Fibroblast of peridontal ligament (primary cell): ENCODE results near the gene DCUN1D4.
"Not testable (repeated sequence)": the region's sequence is repeated elsewhere in the genome, so short reads cannot be mapped to it uniquely, and the experiment has no call there.

Experiments used
- DNase-seq: peaks from one replicate; pipeline ENCODE4 v3.0.0-alpha.2; 2010; ENCODE audit errors: extremely low read depth

Gene DCUN1D4

DNA sequence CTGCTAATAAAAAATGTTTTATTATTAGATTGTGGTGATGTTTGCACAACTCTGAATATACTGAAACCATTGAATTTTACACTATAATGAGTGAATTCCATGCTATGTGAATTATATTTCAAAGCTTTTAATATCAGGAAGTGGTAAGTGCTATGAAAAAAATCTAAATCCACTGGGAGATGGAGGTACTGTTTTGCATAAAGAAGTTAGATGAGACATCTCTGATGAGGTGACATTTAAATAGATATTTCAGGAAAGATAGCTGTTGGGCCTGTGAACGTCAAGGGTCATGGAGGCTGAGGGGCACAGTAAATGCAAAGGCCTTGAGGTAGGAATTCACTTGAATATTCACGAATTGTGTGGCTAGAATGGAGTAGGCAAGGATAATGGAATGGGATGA lies 12.3 kb downstream of the DCUN1D4 start:
- no peak for DNase-seq

DNA sequence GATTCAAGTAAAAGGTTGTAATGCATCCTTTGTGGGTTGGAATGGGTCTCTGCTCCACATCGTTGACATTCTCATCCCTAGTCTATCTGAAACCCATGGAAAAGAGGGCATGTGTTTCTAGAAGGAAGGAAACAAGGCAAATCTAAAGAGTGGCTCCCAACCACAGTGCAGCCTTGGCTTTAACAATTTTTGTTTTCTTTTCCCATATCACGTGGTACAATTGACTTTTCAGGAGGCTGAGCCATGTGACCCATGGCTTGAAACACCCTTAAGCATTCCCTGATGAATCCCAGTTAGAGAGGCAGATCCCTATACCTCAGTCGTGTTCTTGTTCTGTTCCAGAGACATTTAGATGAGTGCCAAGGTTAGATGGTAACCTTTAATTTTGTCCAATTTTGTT lies 12.8 kb downstream of the DCUN1D4 start:
- DNase-seq: peak; percentile 58

DNA sequence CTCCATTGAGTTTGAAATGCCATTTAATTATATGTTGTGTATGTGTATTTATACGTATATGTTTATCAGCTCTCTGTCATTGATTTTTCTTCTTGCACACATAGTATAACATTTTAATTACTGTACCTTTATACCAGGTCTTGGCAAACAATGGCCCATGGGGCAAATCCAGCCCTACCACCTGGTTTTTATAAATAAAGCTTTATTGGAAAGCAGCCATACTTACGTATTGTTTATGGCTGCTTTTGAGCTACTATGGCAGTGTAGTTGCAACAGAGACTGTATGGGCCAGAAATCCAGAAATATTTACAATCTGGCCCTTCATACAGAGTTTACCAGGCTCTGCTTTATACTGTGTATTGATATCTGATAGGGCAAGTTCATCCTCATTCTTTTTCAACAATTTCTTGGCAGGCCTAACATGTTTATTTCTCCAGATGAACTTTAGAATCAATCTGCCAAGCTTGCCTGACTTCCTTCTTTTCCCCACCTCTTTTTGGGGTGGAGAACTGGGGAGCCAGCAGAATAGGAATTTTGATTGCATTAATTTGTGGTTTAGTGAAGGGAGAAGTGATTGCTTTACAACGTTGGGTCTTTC lies 15.8 kb downstream of the DCUN1D4 start:
- DNase-seq: peak; percentile 93

DNA sequence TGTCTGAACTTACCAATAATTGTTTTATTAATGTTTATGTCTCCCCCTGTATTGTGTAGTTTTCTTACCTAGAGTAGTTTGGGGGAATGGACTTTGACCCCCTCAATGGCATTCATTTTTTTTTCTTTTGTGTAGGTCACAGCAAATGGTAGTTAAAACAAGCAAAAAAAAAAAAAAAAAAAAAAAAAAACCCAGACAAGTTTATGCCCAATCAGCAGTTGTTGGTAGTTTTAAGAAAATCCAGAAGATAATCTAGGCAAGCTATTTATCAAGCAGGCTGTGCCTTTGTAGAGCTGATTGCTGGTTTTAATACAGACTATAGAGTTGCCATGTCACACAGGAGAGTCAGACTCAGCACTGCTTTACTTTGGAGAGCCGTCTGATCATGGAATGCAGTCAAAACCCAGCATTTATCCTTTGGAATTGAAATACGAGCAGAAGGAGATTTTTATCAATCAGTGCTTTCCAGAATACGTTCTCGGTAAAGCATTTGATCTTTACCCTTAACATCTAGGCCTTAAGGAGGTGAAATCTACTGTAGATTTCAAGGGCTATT lies 16.6 kb downstream of the DCUN1D4 start:
- DNase-seq: peak; percentile 52

DNA sequence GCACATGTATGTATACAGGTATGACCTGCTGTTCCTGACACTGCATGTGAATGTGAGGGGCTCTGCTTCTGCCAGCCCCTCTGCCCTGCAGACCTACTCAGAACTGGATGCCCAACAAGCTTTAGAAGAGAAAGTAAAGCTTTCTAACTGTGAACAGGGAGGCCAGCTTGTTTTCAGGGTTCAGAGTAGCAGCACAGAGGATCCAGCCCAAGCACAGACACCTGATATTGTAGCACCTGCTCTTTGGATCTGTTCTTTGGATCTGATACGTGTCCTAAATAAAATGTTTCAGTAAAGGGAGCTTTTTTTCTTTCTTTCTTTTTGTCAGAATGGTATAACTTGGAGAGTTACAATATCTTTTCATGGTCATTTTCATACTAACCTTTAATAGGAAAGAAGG lies 19.2 kb downstream of the DCUN1D4 start:
- DNase-seq: no peak

DNA sequence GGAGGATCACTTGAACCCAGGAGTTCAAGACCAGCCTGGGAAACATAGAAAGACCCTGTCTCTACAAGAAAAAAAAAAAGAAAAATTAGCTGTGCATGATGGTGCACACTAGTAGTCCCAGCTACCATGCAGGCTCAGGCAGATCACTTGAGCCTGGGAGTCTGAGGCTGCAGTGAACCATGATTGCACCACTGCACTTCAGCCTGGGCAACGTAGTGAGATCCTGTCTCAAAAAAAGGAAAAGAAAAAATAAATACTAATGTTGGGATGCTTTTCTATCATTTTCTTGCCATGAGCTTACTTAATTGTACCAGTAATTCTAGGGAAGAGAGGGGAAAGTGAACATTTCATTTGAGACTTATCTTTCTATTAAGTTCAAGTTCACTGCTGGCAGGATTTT lies 19.8 kb downstream of the DCUN1D4 start:
- no peak for DNase-seq

DNA sequence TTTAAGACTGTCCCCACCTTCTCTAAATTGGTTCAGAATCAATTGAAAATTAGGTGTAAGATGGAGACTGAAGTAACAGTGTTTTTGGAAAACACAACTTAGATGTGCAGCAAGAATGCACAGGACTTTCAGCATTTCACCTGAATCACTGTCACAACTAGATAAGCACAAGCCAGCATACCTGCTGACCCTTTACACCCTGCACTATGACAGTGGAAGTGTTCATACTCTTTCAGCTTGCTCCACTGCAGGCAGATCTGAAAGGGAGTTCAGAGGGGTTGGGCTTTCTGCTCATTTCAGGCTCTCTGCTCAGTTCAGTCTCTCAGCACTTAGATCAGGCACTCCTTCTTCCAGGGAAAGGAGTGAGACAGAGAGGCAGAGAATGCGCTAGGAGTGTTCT lies 22.8 kb downstream of the DCUN1D4 start:
- DNase-seq: no peak

DNA sequence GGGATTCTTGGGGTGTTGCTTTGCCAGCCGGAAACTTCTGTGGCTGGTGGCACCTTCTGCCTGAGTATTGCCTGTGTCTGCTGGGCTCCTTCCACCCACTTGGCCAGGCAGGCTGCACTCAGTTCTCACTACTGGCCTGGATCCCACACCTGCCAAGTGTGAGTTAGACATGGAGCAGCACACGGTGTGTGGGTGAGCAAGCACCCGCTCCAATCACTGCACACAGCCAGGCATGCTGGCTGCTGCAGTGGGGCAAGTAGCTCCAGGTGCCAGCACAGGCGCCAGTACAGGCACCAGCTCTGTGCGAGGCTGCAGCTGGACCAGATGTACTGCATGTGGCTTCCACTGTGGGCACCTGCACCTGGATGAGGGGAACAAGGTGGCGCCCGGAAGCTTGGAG lies 23.9 kb downstream of the DCUN1D4 start:
- DNase-seq: no peak

DNA sequence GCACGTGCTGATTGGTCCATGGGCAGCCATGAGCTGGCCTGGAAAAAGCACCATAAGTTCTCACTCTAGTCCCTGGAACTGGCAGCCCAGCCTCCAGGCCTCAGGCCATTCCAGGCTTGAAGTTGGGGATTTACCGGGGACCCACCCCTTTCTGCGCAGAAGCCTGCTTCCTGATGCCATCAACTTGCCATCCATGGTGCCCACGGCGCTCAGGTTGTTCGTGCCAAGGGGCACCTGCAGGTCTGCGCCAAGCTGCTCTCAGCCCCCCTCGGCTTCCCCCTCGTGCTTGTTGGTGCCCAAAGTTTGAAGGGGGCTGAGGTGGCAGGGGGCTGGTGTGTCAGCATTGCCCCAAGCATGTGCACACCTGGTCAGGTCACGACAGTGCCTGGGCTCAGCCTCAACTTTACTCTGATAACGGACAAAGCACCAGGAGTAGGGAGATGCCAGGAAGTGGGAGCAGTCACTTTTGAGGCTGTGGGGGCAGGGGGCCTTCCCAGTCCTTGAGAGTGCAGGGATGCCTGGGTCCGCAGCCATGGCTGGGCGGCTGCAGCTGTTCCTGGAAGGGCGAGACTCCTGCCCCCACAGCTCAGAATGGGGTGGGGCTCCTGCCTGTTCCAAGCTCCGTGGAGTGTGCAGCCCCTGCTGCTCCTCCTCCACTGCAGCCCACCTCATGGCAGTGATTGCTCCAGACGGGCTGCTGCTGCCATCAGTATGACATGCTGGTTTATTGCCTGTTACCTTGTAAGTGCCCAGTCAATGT lies 24.9 kb downstream of the DCUN1D4 start:
- DNase-seq: no peak

DNA sequence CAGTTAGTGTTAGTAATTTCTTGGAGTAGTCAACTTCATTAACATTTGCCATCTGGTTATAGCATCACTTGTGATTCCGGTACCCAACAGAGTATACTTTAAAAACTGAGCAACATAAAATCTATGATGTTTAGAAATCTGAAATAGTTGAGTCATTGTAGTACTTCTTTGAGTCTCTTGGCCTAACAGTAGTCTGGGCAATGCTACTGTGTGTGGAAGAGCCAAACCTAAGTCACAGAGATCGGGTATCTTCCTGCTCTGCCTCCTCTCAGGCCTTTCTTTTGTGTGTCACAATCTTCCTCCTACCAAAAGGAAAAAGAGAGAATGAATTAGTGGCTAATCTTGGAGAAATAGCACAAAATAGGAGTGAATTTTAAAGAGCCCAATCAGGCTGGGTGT lies 25.5 kb downstream of the DCUN1D4 start:
- peak; percentile 45 for DNase-seq

DNA sequence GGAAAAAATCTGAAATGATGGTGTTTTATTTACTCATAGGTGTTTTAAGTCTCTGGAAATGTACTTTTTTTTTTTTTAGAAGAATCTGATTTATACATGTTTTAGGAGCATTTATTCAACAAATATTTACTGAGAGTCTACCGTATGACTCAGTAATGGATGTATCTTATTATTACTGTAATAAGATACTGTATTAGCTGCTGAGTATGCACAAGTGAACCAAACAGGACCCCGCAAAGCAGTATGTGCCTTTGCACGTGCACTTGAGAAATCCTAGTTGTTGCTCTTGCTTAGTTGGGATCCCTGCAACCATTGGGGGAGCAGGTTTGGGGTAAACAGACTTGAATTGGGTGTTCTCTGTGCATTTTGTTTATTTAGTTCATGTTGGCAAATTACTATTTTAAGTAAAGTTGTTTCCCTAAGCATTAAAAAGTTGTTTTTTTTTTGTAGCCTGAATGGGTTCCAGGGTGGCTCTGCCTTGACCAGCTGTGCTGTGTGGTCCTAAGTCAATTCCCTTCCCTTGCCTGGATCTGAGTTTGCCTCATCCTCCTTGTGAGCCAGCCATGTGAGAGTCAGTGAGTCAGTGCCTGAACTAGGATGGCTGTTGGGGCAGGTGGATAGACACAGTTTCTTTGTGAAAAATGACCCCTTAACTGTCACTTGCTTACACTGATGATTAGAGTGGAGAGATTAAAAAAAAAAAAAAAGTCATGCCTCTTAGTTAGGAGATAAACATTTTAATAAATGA lies 27.7 kb downstream of the DCUN1D4 start:
- DNase-seq: no peak

DNA sequence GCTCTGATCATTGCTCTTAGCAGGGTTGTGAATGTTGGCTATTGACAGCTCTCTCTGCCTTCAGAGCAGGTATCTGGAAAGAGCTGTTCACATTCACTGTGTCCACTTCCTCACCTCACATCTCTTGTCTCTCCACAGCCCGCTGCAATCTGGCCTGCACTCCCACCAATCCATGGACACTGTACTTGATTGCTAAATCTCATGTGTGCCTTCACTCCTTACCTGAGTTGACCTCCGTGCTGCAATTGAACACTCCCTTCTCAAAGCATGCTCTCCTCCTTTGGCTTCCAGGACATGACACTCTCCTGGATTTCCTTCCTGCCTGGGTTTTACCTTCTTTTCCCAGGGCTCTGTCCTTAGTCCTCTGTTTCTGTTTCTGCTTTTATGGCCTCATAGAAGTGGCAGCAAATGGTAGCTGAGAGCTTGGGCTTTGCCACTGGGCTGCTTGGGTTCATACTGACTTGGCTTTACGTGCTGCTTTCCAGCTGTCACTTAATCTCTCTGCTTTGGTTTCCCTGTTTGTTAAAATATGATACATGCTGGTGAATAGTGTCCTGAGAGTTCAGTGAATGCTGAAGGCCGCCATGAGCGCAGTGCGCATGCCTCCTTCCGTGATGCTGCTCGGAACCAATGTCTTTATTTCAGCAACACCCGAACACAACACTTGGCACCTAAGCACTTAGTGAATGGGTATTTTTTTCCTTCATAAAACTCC lies 29.5 kb downstream of the DCUN1D4 start:
- DNase-seq: no peak

DNA sequence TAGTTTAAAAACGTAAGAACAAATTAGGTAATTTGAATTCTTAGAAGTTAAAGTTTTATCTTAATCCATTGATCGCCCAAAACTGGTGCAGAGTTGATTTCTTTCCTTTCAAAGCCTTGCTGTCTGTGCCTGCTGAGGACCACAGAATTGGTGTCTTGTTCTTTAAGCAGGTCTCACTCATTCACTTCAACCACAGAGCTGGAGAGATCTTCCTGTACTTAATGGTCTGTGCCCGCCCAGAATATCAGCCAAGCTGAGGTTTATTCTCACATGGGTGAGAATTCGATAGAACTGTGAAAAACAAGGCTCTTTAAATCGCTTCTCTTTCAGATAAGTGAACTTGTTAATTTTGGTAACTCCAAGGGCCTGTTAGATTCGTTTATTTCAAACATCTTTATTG lies 31.6 kb downstream of the DCUN1D4 start:
- no peak for DNase-seq

DNA sequence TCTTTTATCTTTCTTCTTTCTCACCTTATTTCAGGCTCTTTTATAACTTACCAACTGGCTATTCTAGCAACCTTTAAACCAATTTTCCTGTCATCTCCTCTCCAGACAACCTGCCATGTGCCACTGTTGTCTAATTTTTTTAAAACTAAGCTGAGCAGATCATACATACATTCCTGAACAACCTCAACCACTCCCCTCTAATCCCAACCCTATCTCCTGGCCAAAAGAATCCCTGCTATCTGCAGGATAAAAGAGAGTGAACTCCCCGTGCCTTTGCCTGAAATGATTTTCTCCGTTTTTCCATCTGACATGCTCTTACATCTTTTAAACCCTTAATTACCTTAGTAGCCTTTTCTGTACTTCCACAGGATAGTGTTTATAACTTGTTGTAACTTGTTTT lies 35.5 kb downstream of the DCUN1D4 start:
- no peak for DNase-seq

DNA sequence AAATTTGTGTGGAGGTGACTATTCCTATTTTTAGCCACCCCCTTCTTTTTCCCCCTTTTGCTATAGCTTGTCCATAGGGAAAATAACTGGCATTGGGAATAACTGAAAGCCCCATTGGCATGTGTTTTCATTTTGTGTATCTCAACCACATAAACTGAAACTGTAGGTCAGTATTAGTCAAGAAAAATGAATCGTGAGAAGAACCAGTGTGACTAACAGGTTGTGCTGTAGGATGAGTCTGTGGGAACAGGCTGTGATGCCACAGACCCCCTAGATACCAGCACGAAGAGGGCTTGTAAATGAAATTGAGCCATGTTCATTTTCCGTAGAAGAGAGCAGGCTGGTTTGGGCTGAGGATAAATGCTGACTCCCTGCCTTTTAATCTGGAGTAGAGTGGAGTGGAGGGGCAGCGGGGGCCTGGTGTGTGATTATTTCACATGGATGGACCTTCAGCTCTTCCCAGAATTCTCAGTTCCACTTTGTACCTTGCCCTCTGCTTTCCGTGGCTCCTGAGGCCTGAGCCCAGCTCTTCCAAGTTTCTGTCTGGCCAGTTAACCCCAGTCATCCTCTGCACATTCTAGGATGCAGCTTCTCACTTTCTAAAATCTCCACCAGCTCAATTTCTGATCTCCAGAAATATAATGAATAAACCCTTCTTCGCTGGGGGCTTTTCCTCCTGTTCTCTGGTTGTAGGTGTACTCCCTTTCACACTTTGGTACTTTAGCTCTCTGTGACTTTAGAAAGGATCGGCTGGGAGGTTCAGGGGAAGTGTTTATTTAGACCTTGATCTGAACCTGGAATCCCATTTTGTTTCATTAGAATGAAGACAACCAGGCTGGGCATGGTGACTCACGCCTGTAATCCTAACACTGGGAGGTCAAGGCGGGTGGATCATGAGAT lies 37.3 kb downstream of the DCUN1D4 start:
- peak; percentile 65 for DNase-seq

DNA sequence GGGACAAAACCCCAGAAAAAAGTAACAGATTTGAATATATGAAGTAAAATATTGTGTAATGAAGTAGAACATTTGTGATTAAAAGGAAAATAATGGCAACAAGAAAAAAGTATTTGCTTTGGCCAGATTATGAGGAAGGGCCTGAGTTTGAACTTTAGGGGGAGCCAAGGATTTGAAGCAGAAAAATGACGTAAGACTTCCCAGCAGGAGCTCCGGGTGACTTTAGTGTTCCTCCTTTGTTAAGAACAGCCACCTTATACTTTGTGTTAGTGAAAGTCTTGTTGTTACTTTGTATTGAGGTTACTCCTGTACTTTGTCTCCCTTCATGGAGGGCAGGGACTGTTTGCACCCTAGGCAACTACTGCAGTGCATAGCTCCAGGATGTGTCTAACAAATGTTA lies 41.1 kb downstream of the DCUN1D4 start:
- no peak for DNase-seq

DNA sequence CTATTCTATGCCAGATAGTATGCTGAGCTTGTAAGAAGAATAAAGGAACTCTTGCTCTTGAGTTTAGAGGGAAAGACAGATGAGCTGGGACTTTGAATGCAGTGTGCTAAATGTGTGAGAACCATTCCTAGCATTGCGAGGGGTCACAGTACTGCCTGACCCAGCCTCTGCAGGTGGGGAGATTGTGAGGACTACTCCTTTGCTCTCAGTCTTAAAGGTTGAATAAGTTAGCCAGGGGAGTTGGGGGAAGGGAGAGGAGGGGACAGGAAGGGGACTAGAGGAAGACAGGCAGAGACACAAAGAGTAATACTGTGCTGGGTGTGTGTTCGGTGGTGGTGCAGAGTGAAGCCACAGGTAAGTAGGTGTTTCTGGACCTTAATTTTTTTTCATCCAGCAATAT lies 41.7 kb downstream of the DCUN1D4 start:
- DNase-seq: no peak

DNA sequence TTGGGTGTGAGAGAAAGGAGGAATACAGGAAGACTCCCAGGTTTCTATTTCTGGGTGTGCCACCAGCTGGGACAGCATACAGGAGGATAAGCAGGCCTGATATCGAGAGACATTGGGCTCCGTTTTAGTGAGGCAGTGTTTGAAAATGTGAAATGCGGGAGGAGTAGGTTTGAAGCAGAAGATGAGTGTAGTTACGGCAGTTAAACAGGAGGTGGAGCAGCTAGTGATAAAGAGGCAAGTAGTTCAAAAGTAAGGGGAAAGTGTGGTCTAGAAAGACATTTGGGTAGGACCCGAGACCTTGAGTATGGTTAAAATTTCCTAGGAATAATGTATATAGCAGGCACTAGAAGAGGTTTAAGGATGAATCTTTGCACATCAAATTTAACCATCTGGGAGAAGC lies 42.4 kb downstream of the DCUN1D4 start:
- DNase-seq: peak; percentile 69

DNA sequence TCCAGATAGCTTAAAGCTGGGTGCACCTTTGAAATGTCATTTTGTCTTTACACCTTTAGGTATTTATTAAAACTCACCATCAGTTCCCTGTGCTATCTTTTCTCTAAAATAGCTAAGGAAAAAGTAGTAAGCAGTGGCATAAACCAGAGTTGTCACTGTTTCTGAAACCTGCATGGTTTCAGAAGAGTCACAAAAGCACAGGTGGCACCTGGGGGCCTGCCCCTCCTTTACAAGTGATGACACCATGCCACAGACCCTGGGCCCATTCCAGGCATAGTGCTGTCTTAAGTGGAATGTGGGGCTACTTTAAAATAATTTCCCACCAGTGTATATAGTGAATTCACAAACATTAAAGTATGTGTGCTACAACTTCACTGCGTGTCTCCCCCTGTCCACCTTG lies 47.8 kb downstream of the DCUN1D4 start:
- no peak for DNase-seq

DNA sequence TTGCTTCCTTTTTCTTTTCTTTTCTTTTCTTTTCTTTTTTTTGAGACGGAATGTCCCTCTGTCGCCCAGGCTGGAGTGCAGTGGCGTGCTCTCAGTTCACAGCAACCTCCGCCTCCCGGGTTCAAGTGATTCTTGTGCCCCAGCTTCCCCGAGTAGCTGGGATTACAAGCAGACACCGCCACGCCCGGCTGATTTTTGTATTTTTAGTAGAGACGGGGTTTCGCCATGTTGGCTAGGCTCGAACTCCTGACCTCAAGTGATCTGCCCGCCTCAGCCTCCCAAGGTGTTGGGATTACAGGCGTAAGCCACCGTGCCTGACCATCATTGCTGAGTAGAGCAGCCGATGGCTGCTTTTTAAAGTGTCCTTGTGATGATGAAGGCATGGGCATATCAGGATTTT lies 50.4 kb downstream of the DCUN1D4 start:
- not testable (repeated sequence) for DNase-seq

DNA sequence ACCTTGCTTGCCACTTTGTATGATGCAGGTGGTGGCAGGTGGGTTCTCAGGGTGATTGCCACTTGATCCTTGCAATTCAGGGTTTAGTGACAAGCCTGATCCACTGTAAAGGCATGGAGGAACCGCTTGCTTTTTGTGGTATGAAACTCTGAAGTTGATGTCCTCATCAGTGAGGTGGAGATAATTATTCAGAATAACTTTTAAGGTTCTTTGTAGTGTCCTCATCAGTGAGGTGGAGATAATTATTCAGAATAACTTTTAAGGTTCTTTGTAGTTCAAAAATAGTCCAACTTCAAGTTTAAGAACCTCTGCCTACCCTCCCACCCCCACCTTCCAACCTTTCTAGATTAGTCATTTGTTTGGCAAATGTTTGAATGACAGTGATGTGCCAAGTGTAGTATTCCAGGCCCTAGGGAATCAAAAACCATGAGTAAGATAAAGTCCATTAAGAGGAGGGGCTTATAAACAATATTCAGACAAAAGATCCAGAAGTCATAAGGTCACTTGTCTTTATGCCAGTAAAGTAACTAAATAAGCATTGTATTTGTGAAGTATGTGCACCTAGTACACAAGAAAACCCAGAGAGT lies 51.2 kb downstream of the DCUN1D4 start:
- DNase-seq: peak; percentile 49
